Measurements from ENCODE around the gene ATAD5. TPM values are rescaled to one million over a fixed set of nuclear protein-coding genes. Genes with fewer than 3 reads are reported as not detected.
A peak's percentile ranks its signal among the peaks of the same experiment; 100 is the strongest.

The ATAD5 gene
- total RNA-seq, 1 experiment from 2014 or later = 37.6 TPM

DNA sequence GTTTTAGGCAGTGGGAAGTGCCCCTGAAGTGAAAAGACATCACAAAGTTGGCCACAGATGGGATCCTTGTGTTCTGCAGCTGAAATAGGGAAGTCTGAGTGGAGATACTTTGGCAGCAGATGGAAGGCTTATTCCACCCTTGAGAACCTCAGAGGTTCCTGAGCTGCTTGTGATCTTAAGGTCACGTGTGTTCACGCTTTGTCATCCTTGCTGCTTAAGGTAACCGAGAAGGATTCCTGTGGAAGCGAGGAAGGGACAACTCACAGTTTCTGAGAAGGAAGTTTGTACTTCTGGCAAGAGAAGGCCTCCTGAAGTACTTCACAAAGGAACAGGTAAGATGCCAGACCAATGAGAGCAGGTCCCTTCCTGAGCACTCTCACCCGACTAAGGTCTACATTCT lies 102.2 kb downstream of the ATAD5 start:
- DNase-seq = no peak
- H3K4me1 ChIP-seq = 0 out of 2 replicates have a peak, but pooled peaks cover 1% of the 10 kb centered on the region
- H3K27me3 ChIP-seq = peaks cover 6% of the 10 kb centered on the region

DNA sequence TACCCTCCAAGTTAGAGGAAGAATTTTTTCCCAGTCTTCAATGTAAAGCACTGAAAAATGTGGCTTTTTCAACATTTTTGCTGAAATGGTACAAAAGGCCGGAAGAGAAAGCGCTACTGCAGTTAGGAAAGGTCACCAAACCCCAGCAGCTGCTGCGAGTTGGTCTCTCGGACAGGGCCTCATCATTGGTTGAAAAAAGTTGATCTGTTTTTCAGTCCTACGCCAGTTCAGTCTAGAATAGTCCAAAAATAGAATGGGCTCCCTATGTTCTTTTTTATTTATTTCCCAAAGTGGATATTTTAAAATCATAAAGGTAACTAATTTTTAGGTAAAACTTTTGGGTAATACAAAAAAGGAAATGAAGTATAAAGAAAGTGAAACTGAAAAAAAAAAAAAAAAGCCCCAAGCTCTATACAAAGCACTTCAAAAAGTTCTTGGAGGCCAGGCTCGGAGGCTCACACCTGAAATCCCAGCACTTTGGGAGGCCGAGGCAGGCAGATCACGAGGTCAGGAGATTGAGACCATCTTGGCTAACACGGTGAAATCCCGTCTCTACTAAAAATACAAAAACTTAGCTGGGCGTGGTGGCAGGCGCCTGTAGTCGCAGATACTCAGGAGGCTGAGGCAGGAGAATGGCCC lies 107.4 kb downstream of the ATAD5 start:
- H3K4me1 ChIP-seq = 0 out of 2 replicates have a peak, but pooled peaks cover 2% of the 10 kb centered on the region
- no peak overlapping the region for H3K27ac ChIP-seq
- no peak overlapping the region for H3K4me3 ChIP-seq
- no peaks in the 10 kb centered on the region for H3K36me3 ChIP-seq
- no peaks in the 10 kb centered on the region for H3K9me3 ChIP-seq (replicated peaks)
- H3K27me3 ChIP-seq = peaks cover 6% of the 10 kb centered on the region
- peak in 1 of 2 experiments; percentile 30 for DNase-seq

More for the DNA sequence above, 102.2 kb downstream of the ATAD5 start:
- H3K9me3 ChIP-seq (replicated peaks) = no peaks in the 10 kb centered on the region
- no peak overlapping the region for H3K27ac ChIP-seq
- no peak overlapping the region for H3K4me3 ChIP-seq
- H3K36me3 ChIP-seq = no peaks in the 10 kb centered on the region

DNA sequence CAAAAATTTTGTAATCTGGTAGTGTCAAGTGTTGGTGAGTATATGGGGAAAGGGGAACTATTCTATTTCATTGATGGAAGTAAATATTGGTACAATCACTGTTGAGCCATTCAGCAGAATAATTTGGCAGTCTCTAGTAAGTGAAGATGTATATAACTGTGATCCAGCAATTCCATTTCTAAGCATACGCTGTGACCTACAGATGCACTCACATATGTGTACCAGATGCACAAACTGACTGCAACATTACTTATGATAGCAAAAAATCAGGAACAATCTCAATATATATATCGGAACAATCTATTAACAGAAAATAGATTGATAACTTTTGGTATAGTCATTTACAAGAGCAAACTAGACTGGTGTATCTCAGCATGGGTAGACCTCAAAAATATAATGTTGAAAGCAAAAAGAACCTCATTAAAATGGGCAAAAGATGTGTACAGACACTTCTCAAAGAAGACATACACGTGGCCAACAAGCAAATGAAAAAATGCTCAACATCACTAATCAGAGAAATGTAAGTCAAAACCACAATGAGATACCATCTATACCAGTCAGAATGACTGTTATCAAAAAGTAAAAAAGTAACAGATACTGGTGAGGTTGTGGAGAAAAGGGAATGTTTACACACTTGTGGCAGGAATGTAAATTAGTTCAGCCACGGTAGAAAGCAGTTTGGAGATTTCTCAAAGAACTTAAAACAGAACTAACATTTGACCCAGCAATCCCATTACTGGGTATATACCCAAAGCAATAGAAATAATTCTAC lies 110.7 kb downstream of the ATAD5 start:
- H3K27ac ChIP-seq = no peak overlapping the region
- no peak overlapping the region for H3K4me3 ChIP-seq
- 0 out of 2 replicates have a peak, but pooled peaks cover 2% of the 10 kb centered on the region for H3K4me1 ChIP-seq
- H3K9me3 ChIP-seq (replicated peaks) = no peaks in the 10 kb centered on the region
- no peaks in the 10 kb centered on the region for H3K27me3 ChIP-seq
- H3K36me3 ChIP-seq = no peaks in the 10 kb centered on the region
- DNase-seq = no peak

Other genes with a start within 250 kb of the ATAD5 start
- gene CRLF3, start 7.3 kb upstream of the ATAD5 start, total RNA-seq (2014; rRNA removed; shearing (Covaris generic)) = 26.5 and 28.6 TPM in 2 replicates
- gene TEFM, start 74.3 kb downstream of the ATAD5 start, total RNA-seq (2014; rRNA removed; shearing (Covaris generic)) = 16.0 and 18.1 TPM in 2 replicates
- gene ADAP2, start 90.0 kb downstream of the ATAD5 start, total RNA-seq (2014; rRNA removed; shearing (Covaris generic)) = 0.30 TPM in 1 of 2 replicates, not detected in the other
- gene RNF135, start 139.1 kb downstream of the ATAD5 start, total RNA-seq (2014; rRNA removed; shearing (Covaris generic)) = 1.0 and 1.1 TPM in 2 replicates